GM19240 (cell line): ENCODE measurements around the gene FTL.
A peak's percentile ranks its signal among the peaks of the same experiment; 100 is the strongest.

ENCODE experiments used
- DNase-seq: peaks from one replicate; pipeline ENCODE4 v3.0.0; 2011; ENCODE audit warnings: low spot score; ENCODE audit not compliant: insufficient read length

FTL gene

GRCh38 chr19:48991011-48991609 lies 26.0 kb downstream of the FTL start:
- DNase-seq: no peak

- no peak for DNase-seq
Observed at GRCh38 chr19:48991873-48992580, 26.9 kb downstream of the FTL start.

- no peak for DNase-seq
Observed at GRCh38 chr19:48992581-48993174, 27.6 kb downstream of the FTL start.

- DNase-seq: peak; percentile 98
Observed at GRCh38 chr19:48993175-48994034, 28.3 kb downstream of the FTL start, which contains the start of the genes GYS1 and RUVBL2. Gene GYS1 (minus strand): TSS chr19:48993309. CDS start chr19:48993112, 197 bp downstream. Gene RUVBL2 (plus strand): TSS chr19:48993887. CDS start chr19:48993912, 25 bp downstream.

- DNase-seq: no peak
Observed at GRCh38 chr19:48994035-48994386, 28.9 kb downstream of the FTL start.

- DNase-seq: no peak
Observed at GRCh38 chr19:48997972-48998371, 32.9 kb downstream of the FTL start.

GRCh38 chr19:48999481-49000325 lies 34.6 kb downstream of the FTL start:
- no peak for DNase-seq

- no peak for DNase-seq
Observed at GRCh38 chr19:49004133-49004532, 39.0 kb downstream of the FTL start.

GRCh38 chr19:49004964-49005614 lies 40.0 kb downstream of the FTL start:
- DNase-seq: no peak

- no peak for DNase-seq
Observed at GRCh38 chr19:49006905-49007304, 41.8 kb downstream of the FTL start.

GRCh38 chr19:49009828-49010227 lies 44.7 kb downstream of the FTL start:
- no peak for DNase-seq

GRCh38 chr19:49010453-49010852 lies 45.3 kb downstream of the FTL start:
- DNase-seq: no peak

GRCh38 chr19:49011194-49011593 lies 46.1 kb downstream of the FTL start:
- no peak for DNase-seq

GRCh38 chr19:49014123-49014869 lies 49.2 kb downstream of the FTL start:
- DNase-seq: no peak

- DNase-seq: no peak
Observed at GRCh38 chr19:49014870-49015255, 49.8 kb downstream of the FTL start.

- DNase-seq: no peak
Observed at GRCh38 chr19:49016067-49016839, 51.1 kb downstream of the FTL start.
